Natural killer cell (primary cell): Measurements from ENCODE around the gene ZSWIM6. TPM values are rescaled to one million over a fixed set of nuclear protein-coding genes. Genes with fewer than 3 reads are reported as not detected.

Source experiments
- ATAC-seq, 3 donors: fragments of 150-1000 bp in 2 of 3; fragments of 200-7000 bp in 1 of 3; cut with Tn5 transposase; 1 replicate in 1 of 3; 2 replicates in 2 of 3; pipeline ENCODE4 v1.10.0; 2021; ENCODE audit warnings: mild to moderate bottlenecking in 2 of 3, moderate library complexity in 2 of 3
- DNase-seq, 2 donors: peaks; one replicate each; pipeline versions ENCODE4 v3.0.0 to v3.0.0-alpha.2; 2013 to 2021; ENCODE audit warnings: mixed read lengths in 1 of 2
- H3K27ac ChIP-seq: one replicate; pipeline ENCODE4 v1.5.1; 2013; ENCODE audit warnings: mild to moderate bottlenecking, low read length
- H3K27me3 ChIP-seq: one replicate; pipeline ENCODE4 v1.6.1; 2013; ENCODE audit warnings: low read length; ENCODE audit not compliant: control insufficient read depth, insufficient read depth
- H3K36me3 ChIP-seq: one replicate; pipeline ENCODE4 v1.6.1; 2013; ENCODE audit warnings: low read length; ENCODE audit not compliant: control insufficient read depth, insufficient read depth
- H3K4me1 ChIP-seq: one replicate; pipeline ENCODE4 v1.6.1; 2013; ENCODE audit warnings: low read length; ENCODE audit not compliant: control insufficient read depth, insufficient read depth
- H3K4me3 ChIP-seq: one replicate; pipeline ENCODE4 v1.5.1; 2013; ENCODE audit warnings: low read length
- H3K9me3 ChIP-seq: one replicate; pipeline ENCODE4 v1.6.1; 2013; ENCODE audit warnings: low read length; ENCODE audit not compliant: control insufficient read depth, insufficient read depth
- H3K27ac Mint-ChIP-seq, 2 donors: one replicate each; pipeline ENCODE4 v1.8.0; 2022; ENCODE audit warnings: mild to moderate bottlenecking in 2 of 2, mixed read lengths in 2 of 2, moderate library complexity in 1 of 2
- H3K27me3 Mint-ChIP-seq, 2 donors: one replicate each; pipeline ENCODE4 v1.8.0; 2022; ENCODE audit warnings: low read depth in 2 of 2, mixed read lengths in 2 of 2
- H3K36me3 Mint-ChIP-seq: one replicate; pipeline ENCODE4 v1.8.0; 2022; ENCODE audit warnings: mixed read lengths
- H3K4me1 Mint-ChIP-seq, 2 donors: one replicate each; pipeline ENCODE4 v1.8.0; 2022; ENCODE audit warnings: mixed read lengths in 2 of 2
- H3K4me3 Mint-ChIP-seq: one replicate; pipeline ENCODE4 v1.8.0; 2022; ENCODE audit warnings: mild to moderate bottlenecking, moderate library complexity, mixed read lengths
- H3K9me3 Mint-ChIP-seq, 2 donors: one replicate each; pipeline ENCODE4 v1.8.0; 2022; ENCODE audit warnings: mixed read lengths in 2 of 2
- WGBS: methylation state at CpG from one replicate; pipeline ENCODE4 v1.1.7; 2013; ENCODE audit warnings: missing lambda C conversion rate; ENCODE audit not compliant: insufficient coverage; 5-methylcytosine and 5-hydroxymethylcytosine counted together
- intact Hi-C: fragments of 100-400 bp; cut with micrococcal nuclease; formaldehyde crosslinking; loops from one replicate; pipeline ENCODE4 v1.14.2; 2022
- total RNA-seq, 4 donors: library from RNA; stranded (reverse); fragments of 120-200 nt in 1 of 4; gene quantifications; one replicate each; pipeline versions ENCODE4 v1.2.3 to v1.2.4, GENCODE V29; 2013 to 2022
- TF ChIP-seq, protein P1 (sequence below): fragments of 200-600 bp; IDR thresholded peaks from one replicate; pipeline ENCODE4 v1.8.0; 2022; ENCODE audit warnings: antibody characterized with exemption

Gene ZSWIM6
- total RNA-seq, 3 donors from 2014 or later (not counting 1 experiment from before 2014, with no cell fraction given) = 8.7 to 11.4 (median 10.5) TPM

DNA sequence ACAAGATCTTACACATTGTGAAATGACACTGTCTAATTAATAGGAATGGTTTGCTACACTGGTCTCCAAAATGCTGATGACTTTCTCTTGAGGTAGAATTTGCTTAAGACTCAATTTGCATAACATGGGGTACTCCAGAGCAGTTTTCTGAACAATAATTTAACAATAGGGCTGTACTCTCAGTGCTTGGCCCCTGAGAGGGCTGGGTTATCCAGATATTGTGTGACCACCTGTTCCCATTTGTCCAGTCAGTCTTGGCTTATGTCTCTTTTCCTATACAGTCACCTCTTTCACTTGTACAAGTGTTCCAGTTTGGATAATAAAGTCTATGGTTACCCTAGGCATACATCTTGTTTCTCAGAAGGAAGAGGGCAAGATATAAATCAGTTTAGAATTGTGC is 17.9 kb downstream of the ZSWIM6 start:
- TF ChIP-seq, protein P1, sequence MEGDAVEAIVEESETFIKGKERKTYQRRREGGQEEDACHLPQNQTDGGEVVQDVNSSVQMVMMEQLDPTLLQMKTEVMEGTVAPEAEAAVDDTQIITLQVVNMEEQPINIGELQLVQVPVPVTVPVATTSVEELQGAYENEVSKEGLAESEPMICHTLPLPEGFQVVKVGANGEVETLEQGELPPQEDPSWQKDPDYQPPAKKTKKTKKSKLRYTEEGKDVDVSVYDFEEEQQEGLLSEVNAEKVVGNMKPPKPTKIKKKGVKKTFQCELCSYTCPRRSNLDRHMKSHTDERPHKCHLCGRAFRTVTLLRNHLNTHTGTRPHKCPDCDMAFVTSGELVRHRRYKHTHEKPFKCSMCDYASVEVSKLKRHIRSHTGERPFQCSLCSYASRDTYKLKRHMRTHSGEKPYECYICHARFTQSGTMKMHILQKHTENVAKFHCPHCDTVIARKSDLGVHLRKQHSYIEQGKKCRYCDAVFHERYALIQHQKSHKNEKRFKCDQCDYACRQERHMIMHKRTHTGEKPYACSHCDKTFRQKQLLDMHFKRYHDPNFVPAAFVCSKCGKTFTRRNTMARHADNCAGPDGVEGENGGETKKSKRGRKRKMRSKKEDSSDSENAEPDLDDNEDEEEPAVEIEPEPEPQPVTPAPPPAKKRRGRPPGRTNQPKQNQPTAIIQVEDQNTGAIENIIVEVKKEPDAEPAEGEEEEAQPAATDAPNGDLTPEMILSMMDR = no peak

DNA sequence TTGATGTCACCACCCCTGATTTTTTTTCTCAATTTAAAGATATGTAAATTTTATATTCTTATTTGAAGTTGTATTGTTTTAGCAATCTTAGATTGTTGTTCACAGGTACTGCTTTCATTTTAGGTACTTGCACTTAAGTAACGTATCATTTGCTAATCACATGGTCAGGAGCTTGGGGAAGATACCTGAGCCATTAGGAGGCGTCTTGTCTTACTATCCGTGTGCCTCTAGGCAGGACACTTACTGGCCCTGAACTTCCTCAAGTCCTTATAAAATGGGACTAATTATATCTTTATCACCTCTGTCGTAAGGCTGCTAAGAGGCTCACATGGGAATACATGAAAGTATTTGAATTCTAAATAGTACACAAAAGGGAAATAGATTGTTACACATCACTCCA is 18.5 kb downstream of the ZSWIM6 start:
- H3K9me3 Mint-ChIP-seq = no peaks in the 10 kb centered on the region
- intact Hi-C loops = no loop called here
- Histone ChIP-seq H3K9me3 (no peaks in the 10 kb centered on the region), H3K4me1 (no peaks in the 10 kb centered on the region), H3K4me3 (no peak overlapping the region), H3K36me3 (no peaks in the 10 kb centered on the region), H3K27ac (no peak overlapping the region), H3K27me3 (no peaks in the 10 kb centered on the region)
- no peak for ATAC-seq
- H3K4me1 Mint-ChIP-seq = peaks cover 30 to 41% of the 10 kb centered on the region in 2 donors
- DNase-seq = no peak
- no peaks in the 10 kb centered on the region for H3K36me3 Mint-ChIP-seq
- H3K27ac Mint-ChIP-seq = no peak overlapping the region
- TF ChIP-seq, protein P1 = no peak
- no peaks in the 10 kb centered on the region for H3K27me3 Mint-ChIP-seq
- WGBS = 92% methylated on average over 3 of the region's 4 CpGs
- H3K4me3 Mint-ChIP-seq = no peak overlapping the region

More for the DNA sequence above, 17.9 kb downstream of the ZSWIM6 start:
- H3K36me3 Mint-ChIP-seq = no peaks in the 10 kb centered on the region
- H3K9me3 Mint-ChIP-seq = no peaks in the 10 kb centered on the region
- no peak overlapping the region for H3K27ac Mint-ChIP-seq
- no peaks in the 10 kb centered on the region for H3K4me1 ChIP-seq
- intact Hi-C loops = no loop called here
- no peak overlapping the region for H3K4me3 Mint-ChIP-seq
- ATAC-seq (no peak), DNase-seq (no peak)
- H3K9me3 ChIP-seq = no peaks in the 10 kb centered on the region
- H3K27ac ChIP-seq = no peak overlapping the region
- H3K4me1 Mint-ChIP-seq = peaks cover 36 to 47% of the 10 kb centered on the region in 2 donors
- H3K27me3 ChIP-seq = no peaks in the 10 kb centered on the region
- no peaks in the 10 kb centered on the region for H3K27me3 Mint-ChIP-seq
- no peak overlapping the region for H3K4me3 ChIP-seq
- no peaks in the 10 kb centered on the region for H3K36me3 ChIP-seq

DNA sequence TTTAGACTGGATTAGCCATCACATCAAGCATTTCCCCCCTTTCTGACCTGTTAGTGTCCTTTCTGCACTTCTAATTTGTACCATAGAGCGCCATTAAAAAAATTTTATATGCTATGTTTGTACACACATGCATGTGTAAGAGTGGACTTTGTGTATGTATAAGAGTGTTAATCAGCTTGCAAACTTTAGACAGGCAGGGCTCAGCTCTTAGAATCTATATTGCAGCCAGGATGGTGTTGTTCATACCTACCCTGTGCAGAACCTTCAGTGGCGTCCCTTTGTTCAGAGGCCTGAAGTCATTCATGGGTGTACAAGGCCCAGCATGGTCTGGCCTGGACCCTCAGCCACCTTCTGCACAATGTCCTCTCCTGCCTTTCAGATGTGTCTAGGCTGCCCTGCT is 19.7 kb downstream of the ZSWIM6 start:
- H3K27me3 ChIP-seq = no peaks in the 10 kb centered on the region
- no peak overlapping the region for H3K27ac Mint-ChIP-seq
- intact Hi-C loops = no loop called here
- no peaks in the 10 kb centered on the region for H3K36me3 Mint-ChIP-seq
- H3K27me3 Mint-ChIP-seq = no peaks in the 10 kb centered on the region
- H3K27ac ChIP-seq = no peak overlapping the region
- no peak for DNase-seq
- 98% methylated on average over 1 of the region's 2 CpGs for WGBS
- no peaks in the 10 kb centered on the region for H3K36me3 ChIP-seq
- no peak overlapping the region for H3K4me3 ChIP-seq
- no peaks in the 10 kb centered on the region for H3K9me3 ChIP-seq
- TF ChIP-seq, protein P1 = no peak
- H3K4me1 Mint-ChIP-seq = peaks cover 28 to 40% of the 10 kb centered on the region in 2 donors
- no peaks in the 10 kb centered on the region for H3K4me1 ChIP-seq
- no peak overlapping the region for H3K4me3 Mint-ChIP-seq
- no peak for ATAC-seq
- no peaks in the 10 kb centered on the region for H3K9me3 Mint-ChIP-seq

DNA sequence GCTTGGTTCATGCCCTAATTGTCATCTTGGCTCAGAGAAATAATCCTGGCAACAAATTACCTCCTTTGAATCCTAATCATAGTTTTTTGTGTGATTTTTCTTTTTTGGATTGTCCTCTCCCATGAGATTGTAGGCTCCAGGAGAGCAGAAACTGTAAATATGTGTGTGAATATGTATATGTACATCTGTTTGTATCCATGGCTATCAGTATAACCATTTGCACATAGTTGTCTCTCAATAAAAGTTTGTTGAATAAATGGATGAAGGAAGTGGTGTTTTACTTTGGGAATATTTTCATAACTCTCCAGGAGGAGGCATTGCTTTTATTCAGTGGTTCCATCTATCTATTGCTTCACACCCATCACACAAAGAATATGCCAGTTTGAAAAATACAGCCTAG is 20.1 kb downstream of the ZSWIM6 start:
- H3K36me3 Mint-ChIP-seq = no peaks in the 10 kb centered on the region
- H3K27ac Mint-ChIP-seq = no peak overlapping the region
- no peaks in the 10 kb centered on the region for H3K36me3 ChIP-seq

More for the DNA sequence above, 20.1 kb downstream of the ZSWIM6 start:
- Mint-ChIP-seq H3K4me1 (peaks cover 25 to 38% of the 10 kb centered on the region in 2 donors), H3K9me3 (no peaks in the 10 kb centered on the region), H3K27me3 (no peaks in the 10 kb centered on the region), H3K4me3 (no peak overlapping the region)
- TF ChIP-seq, protein P1 = no peak
- ATAC-seq (no peak), DNase-seq (no peak)
- peaks cover 1% of the 10 kb centered on the region for H3K9me3 ChIP-seq
- no peak overlapping the region for H3K4me3 ChIP-seq
- intact Hi-C loops = no loop called here
- H3K4me1 ChIP-seq = no peaks in the 10 kb centered on the region
- no peak overlapping the region for H3K27ac ChIP-seq
- H3K27me3 ChIP-seq = no peaks in the 10 kb centered on the region
